HG02763 (cell line): ENCODE results near the gene SOCS3.
"Not testable (repeated sequence)": the region's sequence is repeated elsewhere in the genome, so short reads cannot be mapped to it uniquely, and the experiment has no call there.

Experiments used
- ATAC-seq: cut with Tn5 transposase; IDR thresholded peaks from one replicate; pipeline ENCODE4 v1.9.1; 2021; ENCODE audit warnings: mild to moderate bottlenecking, moderate library complexity; ENCODE audit not compliant: unreplicated experiment

The SOCS3 gene

DNA sequence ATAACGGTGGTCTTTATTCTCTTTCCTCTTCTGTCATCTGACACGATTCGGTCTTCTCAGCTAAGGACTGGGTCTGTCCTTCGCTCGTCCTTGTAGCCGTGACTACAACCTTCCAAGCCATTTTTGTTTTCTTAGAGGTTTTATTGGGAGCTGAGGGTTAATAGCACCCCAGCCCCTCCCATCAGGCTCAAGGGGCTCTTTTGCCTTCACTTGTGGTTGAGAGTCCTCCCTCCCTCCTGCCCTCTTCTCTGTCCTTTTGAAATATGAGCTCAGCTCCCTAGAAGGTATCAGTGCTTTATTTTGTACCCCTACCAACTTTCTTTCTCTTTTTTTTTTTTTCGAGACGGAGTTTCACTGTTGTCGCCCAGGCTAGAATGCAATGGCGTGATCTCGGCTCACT, 24.7 kb downstream of the SOCS3 start:
- no peak for ATAC-seq

DNA sequence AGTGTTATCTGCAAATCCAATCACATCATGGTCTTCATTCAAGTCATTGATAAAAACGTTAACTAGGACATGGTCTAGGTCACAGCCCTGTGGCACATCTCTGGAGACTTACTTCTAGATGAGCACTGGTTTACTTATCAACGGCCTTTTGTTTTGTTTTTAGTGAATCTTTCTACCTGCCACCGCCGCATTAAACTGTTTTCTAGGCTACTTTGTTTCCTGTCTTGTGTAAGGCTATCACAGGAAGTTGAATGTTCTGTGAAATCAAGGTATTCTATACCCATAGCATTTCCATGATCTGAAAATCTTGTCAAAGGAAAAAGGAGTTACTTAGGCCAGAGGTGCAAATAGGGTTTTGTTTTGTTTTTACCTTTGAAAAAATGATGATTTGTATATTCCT, 26.9 kb downstream of the SOCS3 start:
- no peak for ATAC-seq

GRCh38 chr17:78331355-78331754, 28.5 kb downstream of the SOCS3 start:
- ATAC-seq = not testable (repeated sequence)

DNA sequence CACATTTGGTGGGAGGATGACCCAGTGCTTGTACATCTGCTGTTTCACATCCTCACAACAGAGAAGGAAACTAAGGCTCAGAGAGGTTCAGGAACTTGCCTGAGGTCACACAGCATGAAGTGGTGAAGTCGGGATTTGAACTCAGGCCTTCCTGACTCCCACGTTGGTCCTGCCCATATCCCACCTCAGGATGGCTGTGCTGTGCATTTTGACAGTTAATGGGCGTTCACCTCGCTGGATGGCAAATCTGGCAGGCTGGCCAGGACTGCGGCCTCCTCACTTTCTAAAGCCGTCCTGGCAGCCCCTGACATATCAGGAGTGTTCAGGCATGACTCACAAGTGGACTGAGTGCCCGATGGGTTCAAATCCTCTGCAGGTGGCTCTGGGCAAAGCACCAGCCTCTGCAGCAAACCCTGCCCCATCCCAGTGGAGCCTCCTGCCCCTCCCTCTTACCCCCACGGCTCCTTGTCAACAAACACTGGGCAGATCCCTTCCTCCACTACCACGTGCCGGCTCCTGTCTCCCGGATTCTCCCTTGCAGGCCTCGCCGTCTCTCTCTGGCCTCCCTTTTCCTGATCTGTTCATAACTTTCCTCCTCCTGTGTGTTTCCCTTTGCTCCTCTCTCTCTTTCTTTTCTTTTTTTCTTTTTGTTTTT, 29.2 kb downstream of the SOCS3 start:
- no peak for ATAC-seq

GRCh38 chr17:78329263-78330059, 30.4 kb downstream of the SOCS3 start:
- no peak for ATAC-seq

GRCh38 chr17:78327880-78328279, 32.0 kb downstream of the SOCS3 start:
- no peak for ATAC-seq

DNA sequence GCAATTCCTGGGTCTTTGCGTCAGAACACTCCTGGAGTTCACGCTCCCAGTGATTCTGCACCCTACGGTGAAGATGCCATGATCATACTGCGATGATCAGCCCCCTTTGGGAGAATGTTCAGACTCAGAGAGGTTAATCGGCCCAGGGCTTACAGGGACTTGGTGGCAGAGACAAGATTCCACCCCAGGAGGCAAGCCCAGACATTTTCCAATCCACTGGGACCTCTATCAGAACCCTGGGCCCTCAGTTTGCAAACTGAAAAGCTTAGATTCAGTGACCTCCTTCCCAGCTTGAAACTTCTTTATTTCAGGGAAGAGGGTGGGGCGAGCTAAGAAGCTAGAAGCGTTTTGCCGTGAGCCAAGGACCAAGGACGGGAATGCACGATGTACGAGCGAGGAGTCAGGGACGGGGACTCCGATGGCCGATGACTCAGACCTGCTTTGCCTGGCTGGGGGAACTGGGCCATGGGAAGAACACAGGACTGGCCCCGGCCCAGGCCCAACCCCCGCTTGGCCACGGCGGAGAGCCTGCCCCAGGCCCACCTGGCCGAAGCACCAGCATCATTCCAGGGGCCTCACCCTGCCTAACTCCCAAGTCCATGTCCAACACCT, 34.7 kb downstream of the SOCS3 start:
- no peak for ATAC-seq

DNA sequence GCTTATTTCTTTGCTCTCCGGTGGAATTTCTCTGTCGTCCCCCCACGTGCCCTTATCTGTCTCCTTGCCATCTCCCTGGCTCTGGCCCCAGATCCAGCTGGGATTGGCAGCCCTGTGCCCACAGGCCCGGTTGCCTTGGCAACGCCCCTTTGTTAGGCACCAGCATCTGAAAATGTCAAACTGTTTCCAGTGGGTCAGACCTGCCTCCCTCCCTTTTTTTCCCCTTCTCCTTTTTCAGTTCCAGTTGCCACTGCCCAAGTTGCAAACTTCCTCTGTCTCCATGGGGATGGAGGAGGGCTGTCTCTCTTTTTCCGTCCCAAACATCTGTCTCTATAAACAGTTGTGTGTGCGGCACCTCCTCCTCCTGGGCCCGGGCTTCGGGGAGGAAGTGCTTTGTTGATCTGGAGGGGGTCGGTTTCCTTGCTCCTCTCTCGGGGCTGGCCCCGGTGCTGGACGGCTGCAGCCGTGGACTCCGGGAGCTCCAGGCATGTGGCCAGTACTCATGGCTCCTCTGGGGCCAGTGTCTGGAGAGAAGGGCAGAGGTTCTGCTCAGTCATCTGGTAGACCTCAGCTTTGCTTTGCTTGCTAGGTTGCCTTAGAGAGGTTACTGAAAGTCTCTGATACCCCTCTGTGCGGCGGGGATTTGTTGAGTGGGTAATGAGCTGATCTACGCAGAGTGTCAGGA, 35.3 kb downstream of the SOCS3 start:
- no peak for ATAC-seq

DNA sequence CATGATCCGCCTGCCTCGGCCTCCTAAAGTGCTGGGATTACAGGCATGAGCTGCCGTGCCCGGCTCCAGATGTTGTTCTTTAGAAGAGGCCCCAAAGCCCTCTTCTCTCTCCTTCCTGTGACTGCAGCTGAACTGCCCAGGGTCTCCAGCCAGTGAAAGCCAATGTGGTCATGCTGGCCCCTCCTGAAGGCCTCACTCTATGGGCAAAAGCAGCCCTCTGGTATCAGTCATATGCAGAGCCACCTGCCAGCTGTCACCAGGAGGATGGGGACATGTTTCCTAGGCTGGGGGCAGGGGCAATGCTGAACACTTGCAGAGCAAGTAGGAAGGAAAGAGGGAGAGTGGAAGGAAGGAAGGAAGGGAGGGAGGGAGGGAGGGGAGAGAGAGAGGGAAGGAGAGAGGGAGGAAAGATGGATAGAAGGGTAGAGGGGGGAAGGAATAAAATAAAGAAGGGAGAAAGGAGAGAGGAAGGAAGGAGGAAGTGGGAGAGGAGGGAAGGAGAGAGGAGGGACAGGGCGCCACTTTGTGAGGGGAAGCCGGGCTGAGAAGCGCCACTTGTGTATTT, 36.0 kb downstream of the SOCS3 start:
- no peak for ATAC-seq

DNA sequence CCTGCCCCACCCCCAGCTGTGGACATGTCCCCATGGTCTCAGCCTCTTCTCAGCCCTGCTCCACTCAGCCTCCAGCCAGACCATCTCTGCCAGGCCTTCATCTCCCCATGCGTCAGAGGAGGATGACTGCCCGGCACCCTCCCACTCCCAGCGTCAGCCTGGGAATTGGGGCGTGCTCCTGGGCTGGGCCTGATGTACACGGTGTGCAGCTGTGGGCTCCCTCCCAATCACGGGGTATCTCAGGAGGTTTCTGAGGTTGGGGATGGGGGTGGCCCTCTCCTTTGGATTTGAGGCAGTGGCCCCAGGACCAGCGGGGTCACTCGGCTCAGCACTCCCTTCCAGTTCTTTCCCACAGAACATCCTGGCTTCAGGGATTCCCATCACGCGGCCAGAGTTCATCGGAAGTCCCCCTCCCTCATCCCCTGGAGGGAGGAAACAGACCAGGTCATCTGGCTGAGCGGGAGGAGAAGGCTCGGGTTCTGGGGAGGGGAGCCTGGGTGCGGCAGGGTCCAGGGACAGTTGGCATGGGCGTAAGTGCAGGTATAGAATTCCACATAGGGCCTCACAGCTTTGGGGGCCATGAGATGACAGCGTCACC, 36.9 kb downstream of the SOCS3 start:
- ATAC-seq = no peak

- ATAC-seq = no peak
Measured at GRCh38 chr17:78322327-78322857, 37.5 kb downstream of the SOCS3 start.

DNA sequence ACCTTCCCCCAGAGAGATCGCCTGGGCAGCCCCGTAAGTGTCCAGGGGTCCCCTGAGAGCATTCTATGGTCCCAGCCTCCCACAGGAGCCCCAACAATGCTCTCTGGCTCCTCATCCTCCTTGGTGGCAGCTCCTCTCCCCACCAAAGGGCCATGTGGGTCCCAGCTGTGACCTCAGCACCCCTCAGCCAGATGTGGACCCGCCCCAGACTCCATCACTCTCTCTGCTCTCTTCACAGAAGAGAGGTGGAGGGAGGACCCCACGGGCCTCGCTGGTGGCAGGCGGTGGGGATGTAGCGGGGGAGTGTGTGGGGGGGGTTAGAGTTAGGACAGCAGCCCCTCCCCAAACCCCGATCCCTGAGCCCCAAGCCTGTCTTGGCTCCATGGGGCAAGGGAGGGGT, 41.0 kb downstream of the SOCS3 start:
- ATAC-seq = no peak

DNA sequence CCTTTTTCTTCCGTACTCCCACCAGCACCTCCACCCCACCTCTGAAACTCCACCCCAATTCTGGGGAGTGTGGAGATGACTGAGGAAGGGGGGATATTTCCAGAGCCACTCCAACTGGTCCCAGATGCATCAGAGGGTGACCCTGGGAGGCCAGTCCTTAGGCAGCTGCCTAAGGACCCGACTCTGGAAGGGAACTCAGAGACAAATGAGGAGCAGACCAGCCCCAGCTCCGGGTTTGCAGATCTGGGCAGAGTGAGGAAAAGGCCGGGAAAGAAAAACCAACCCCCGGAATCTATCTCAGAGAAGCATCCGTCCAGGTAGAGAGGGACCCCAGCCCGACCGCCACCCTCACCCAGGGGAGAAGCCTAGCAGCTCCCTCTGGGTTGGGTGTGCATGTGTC, 41.5 kb downstream of the SOCS3 start:
- no peak for ATAC-seq

- ATAC-seq = no peak
Measured at GRCh38 chr17:78317794-78318400, 42.0 kb downstream of the SOCS3 start.

DNA sequence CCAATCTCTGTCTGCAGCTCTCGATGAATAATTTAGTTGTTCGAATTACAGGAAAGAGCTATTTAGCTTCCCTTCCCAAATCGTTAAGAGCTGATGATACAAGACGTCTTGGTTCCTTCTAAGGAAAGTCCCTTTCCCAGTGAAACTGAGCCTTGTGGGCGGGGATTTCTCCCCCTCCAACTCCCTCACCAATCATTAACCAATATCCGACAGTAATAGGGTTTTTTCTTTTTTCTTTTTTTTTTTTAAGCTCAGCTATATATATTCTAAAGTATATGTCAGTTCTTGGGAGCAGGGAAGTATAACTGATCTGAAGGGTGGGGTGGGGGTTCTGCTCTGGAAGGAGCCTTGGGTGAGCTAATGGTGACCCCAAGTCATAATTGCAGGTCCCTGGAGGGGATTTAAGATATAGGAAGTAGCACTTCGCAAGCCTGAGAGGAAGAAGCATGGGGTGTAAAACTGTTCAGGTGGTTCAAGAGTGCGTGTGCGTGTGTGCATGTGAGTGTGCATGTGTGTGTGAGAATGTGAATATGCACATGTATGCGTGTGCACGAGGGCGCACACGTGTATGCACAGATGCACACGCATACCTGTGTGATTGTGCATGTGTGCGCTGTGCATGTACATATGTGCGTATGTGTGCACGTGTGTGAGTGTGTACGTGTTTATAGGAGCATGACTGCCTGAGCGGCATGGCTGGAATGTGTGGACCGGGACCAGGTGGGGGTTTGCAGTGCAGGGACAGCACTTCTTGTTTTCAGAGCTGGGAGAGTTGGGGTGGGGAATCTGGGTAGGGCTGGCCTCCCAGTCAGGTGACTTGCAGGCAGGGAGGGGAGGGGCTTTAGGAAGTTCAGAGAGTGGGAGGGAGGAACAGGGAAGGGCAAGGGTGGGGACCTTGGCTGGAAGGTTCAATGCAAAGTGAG, 42.7 kb downstream of the SOCS3 start:
- ATAC-seq = no peak

DNA sequence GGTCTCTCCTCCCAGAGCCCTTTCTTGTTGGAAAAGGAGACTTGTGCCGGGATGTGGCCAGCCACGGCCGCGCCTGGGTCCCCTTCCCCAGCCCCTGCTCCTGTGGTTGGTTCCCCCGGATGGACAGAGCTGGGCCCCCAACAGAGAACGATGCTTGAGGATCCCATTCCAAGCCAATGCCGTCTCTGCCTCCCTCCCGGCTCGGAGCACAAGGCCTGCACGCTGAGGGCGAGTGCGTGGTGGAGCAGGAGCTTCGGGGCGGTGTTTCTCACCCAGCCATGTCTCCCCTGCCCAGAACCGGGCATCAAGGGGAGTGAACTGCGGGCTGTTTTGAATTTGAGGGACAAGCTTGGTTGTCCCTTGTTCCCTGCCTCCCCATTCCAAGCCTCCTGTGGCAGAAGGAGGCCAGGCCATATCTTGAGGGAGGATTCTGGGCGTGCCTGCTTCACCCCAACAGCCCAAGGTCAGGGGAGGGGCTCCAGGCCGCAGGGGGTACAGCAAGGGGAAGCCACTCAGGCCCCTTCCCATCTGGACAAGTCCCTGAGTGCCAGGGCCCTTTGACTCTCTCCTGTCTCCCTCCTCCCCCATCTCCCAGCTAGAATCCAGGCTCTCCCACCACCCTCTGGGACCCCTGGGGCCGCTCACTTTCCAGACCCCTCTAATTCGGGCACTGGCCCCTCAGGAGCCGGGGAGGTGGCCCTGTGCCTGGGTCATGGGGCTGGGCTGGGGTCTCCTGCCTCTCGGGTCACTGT, 43.6 kb downstream of the SOCS3 start:
- ATAC-seq = no peak

GRCh38 chr17:78315355-78316114, 44.3 kb downstream of the SOCS3 start:
- no peak for ATAC-seq
